ENCODE data around the gene SLC12A5.
"Not testable (repeated sequence)": the region's sequence is repeated elsewhere in the genome, so short reads cannot be mapped to it uniquely, and the experiment has no call there.

Gene SLC12A5

GRCh38 chr20:46076806-46077205 is 47.8 kb downstream of the SLC12A5 start:
- no peak for DNase-seq (ENCODE audit: low spot score)
- no peak for FAIRE-seq

- no peak for FAIRE-seq
- no peak for DNase-seq (ENCODE audit: low spot score)
These were observed 48.8 kb downstream of the SLC12A5 start for GRCh38 chr20:46077642-46078305.

- FAIRE-seq (no peak), DNase-seq (ENCODE audit: low spot score) (no peak)
These were observed 49.9 kb downstream of the SLC12A5 start for GRCh38 chr20:46078954-46079353.

GRCh38 chr20:46081074-46081473 is 52.1 kb downstream of the SLC12A5 start:
- DNase-seq (ENCODE audit: low spot score) (no peak), FAIRE-seq (no peak)

- no peak for DNase-seq (ENCODE audit: low spot score)
- no peak for FAIRE-seq
These were observed 54.1 kb downstream of the SLC12A5 start for GRCh38 chr20:46083101-46083500.

GRCh38 chr20:46083531-46084061 is 54.6 kb downstream of the SLC12A5 start:
- FAIRE-seq = no peak

GRCh38 chr20:46084805-46085178 is 55.8 kb downstream of the SLC12A5 start:
- no peak for FAIRE-seq

More at GRCh38 chr20:46083531-46084061, 54.6 kb downstream of the SLC12A5 start:
- DNase-seq (ENCODE audit: low spot score) = no peak

GRCh38 chr20:46085179-46085851 is 56.3 kb downstream of the SLC12A5 start:
- no peak for DNase-seq (ENCODE audit: low spot score)
- FAIRE-seq = no peak

More at GRCh38 chr20:46084805-46085178, 55.8 kb downstream of the SLC12A5 start:
- DNase-seq (ENCODE audit: low spot score) = no peak

- FAIRE-seq (peak; percentile 27), DNase-seq (ENCODE audit: low spot score) (no peak)
These were observed 58.1 kb downstream of the SLC12A5 start for GRCh38 chr20:46087161-46087560.

GRCh38 chr20:46088409-46089166 is 59.6 kb downstream of the SLC12A5 start:
- DNase-seq (ENCODE audit: low spot score) = peak; percentile 25
- FAIRE-seq = no peak

GRCh38 chr20:46089167-46089416 is 60.1 kb downstream of the SLC12A5 start:
- FAIRE-seq (no peak), DNase-seq (ENCODE audit: low spot score) (no peak)

GRCh38 chr20:46089417-46090388 is 60.7 kb downstream of the SLC12A5 start, which contains the start of gene NCOA5:
TSS of gene NCOA5 (minus strand) at chr20:46089962. CDS start at chr20:46079424, 10,538 bp downstream.
- DNase-seq (ENCODE audit: low spot score) (peak; percentile 91), FAIRE-seq (no peak)

- FAIRE-seq; DNase-seq (ENCODE audit: low spot score): not testable (repeated sequence)
These were observed 62.9 kb downstream of the SLC12A5 start for GRCh38 chr20:46091622-46092535.

GRCh38 chr20:46093531-46093930 is 64.5 kb downstream of the SLC12A5 start:
- DNase-seq (ENCODE audit: low spot score) = no peak
- FAIRE-seq = no peak

- no peak for FAIRE-seq
- no peak for DNase-seq (ENCODE audit: low spot score)
These were observed 70.7 kb downstream of the SLC12A5 start for GRCh38 chr20:46099491-46100287.

- not testable (repeated sequence) for DNase-seq (ENCODE audit: low spot score); FAIRE-seq
These were observed 71.4 kb downstream of the SLC12A5 start for GRCh38 chr20:46100444-46100843.

- DNase-seq (ENCODE audit: low spot score) (no peak), FAIRE-seq (no peak)
These were observed 72.0 kb downstream of the SLC12A5 start for GRCh38 chr20:46100988-46101387.

- FAIRE-seq = no peak
These were observed 72.9 kb downstream of the SLC12A5 start for GRCh38 chr20:46101957-46102356.

GRCh38 chr20:46102940-46103339 is 73.9 kb downstream of the SLC12A5 start:
- DNase-seq (ENCODE audit: low spot score) (no peak), FAIRE-seq (no peak)

More at GRCh38 chr20:46101957-46102356, 72.9 kb downstream of the SLC12A5 start:
- no peak for DNase-seq (ENCODE audit: low spot score)

All from RCC 7860 (cell line).